Ectodermal cell (in vitro differentiated cells): Measurements from ENCODE around the gene ZBTB7B.

Source experiments
- H3K27ac ChIP-seq: 2 replicates; pipeline ENCODE4 v1.7.0; 2013; ENCODE audit warnings: mild to moderate bottlenecking, low read depth, low read length; ENCODE audit not compliant: insufficient read depth, poor library complexity, severe bottlenecking
- H3K27me3 ChIP-seq: 2 replicates; pipeline ENCODE4 v1.7.0; 2013; ENCODE audit warnings: mild to moderate bottlenecking, low read length; ENCODE audit not compliant: insufficient read depth, control insufficient read depth, poor library complexity, severe bottlenecking
- H3K36me3 ChIP-seq: one replicate; pipeline ENCODE4 v1.7.0; 2013; ENCODE audit warnings: low read length; ENCODE audit not compliant: control insufficient read depth, insufficient read depth
- H3K4me1 ChIP-seq: one replicate; pipeline ENCODE4 v1.7.0; 2013; ENCODE audit warnings: low read length; ENCODE audit not compliant: control insufficient read depth, insufficient read depth
- H3K4me3 ChIP-seq: 2 replicates; pipeline ENCODE4 v1.7.0; 2013; ENCODE audit warnings: low read depth, low read length, control low read depth; ENCODE audit not compliant: insufficient read depth
- H3K9me3 ChIP-seq: 2 replicates; pipeline ENCODE4 v1.7.0; 2013; ENCODE audit warnings: mild to moderate bottlenecking, low read length, moderate library complexity; ENCODE audit not compliant: control insufficient read depth
- WGBS, 2 experiments: methylation state at CpG; one replicate each; pipeline ENCODE4 v1.1.7; 2013; ENCODE audit warnings: missing lambda C conversion rate in 2 of 2; 5-methylcytosine and 5-hydroxymethylcytosine counted together

The ZBTB7B gene

GRCh38 chr1:155030243-155030795 lies 27.7 kb downstream of the ZBTB7B start:
- no peaks in the 10 kb centered on the region for H3K27me3 ChIP-seq
- no peaks in the 10 kb centered on the region for H3K9me3 ChIP-seq
- H3K36me3 ChIP-seq: no peaks in the 10 kb centered on the region
- 92 to 93% methylated on average over 15 of the region's 15 CpGs for WGBS, 2 experiments
- H3K27ac ChIP-seq: no peak overlapping the region
- no peaks in the 10 kb centered on the region for H3K4me1 ChIP-seq
- no peak overlapping the region for H3K4me3 ChIP-seq

- 93 to 94% methylated on average over 11 of the region's 11 CpGs for WGBS, 2 experiments
- Histone ChIP-seq H3K4me3 (no peak overlapping the region), H3K36me3 (no peaks in the 10 kb centered on the region), H3K9me3 (no peaks in the 10 kb centered on the region), H3K27ac (no peak overlapping the region), H3K4me1 (no peaks in the 10 kb centered on the region), H3K27me3 (no peaks in the 10 kb centered on the region)
These were observed 28.3 kb downstream of the ZBTB7B start for GRCh38 chr1:155030899-155031298.

GRCh38 chr1:155032886-155033285 lies 30.3 kb downstream of the ZBTB7B start:
- no peaks in the 10 kb centered on the region for H3K9me3 ChIP-seq
- H3K27me3 ChIP-seq: no peaks in the 10 kb centered on the region
- no peaks in the 10 kb centered on the region for H3K4me1 ChIP-seq
- 92 to 93% methylated on average over 12 of the region's 12 CpGs for WGBS, 2 experiments
- no peak overlapping the region for H3K4me3 ChIP-seq
- H3K27ac ChIP-seq: no peak overlapping the region
- no peaks in the 10 kb centered on the region for H3K36me3 ChIP-seq

GRCh38 chr1:155033524-155033923 lies 30.9 kb downstream of the ZBTB7B start, which contains the start of the genes DCST1 and DCST2:
Gene DCST1, plus strand, starts transcription at chr1:155033824. Its CDS starts 213 bp downstream, at chr1:155034037.
Gene DCST2, minus strand, starts transcription at chr1:155033781. Its CDS starts 80 bp downstream, at chr1:155033701.
- Histone ChIP-seq H3K27me3 (no peaks in the 10 kb centered on the region), H3K36me3 (no peaks in the 10 kb centered on the region), H3K4me3 (no peak within 1 kb of the TSS), H3K9me3 (no peaks in the 10 kb centered on the region), H3K27ac (no peak within 1 kb of the TSS), H3K4me1 (no peaks in the 10 kb centered on the region)
- 93 to 95% methylated on average over 9 of the region's 9 CpGs for WGBS, 2 experiments

- 92 to 93% methylated on average over 20 of the region's 20 CpGs for WGBS, 2 experiments
- no peak overlapping the region for H3K4me3 ChIP-seq
- H3K4me1 ChIP-seq: no peaks in the 10 kb centered on the region
- no peaks in the 10 kb centered on the region for H3K36me3 ChIP-seq
- H3K27me3 ChIP-seq: no peaks in the 10 kb centered on the region
- H3K9me3 ChIP-seq: no peaks in the 10 kb centered on the region
- no peak overlapping the region for H3K27ac ChIP-seq
These were observed 32.0 kb downstream of the ZBTB7B start for GRCh38 chr1:155034318-155035208.

GRCh38 chr1:155035936-155036335 lies 33.3 kb downstream of the ZBTB7B start:
- H3K36me3 ChIP-seq: no peaks in the 10 kb centered on the region
- H3K27ac ChIP-seq: no peak overlapping the region
- WGBS, 2 experiments: 91 to 93% methylated on average over 1 to 2 of the region's 2 CpGs
- no peaks in the 10 kb centered on the region for H3K4me1 ChIP-seq
- H3K4me3 ChIP-seq: no peak overlapping the region
- H3K9me3 ChIP-seq: no peaks in the 10 kb centered on the region
- H3K27me3 ChIP-seq: no peaks in the 10 kb centered on the region

- WGBS, 2 experiments: 90 to 92% methylated on average over 3 of the region's 3 CpGs
- Histone ChIP-seq H3K9me3 (no peaks in the 10 kb centered on the region), H3K4me1 (no peaks in the 10 kb centered on the region), H3K4me3 (no peak overlapping the region), H3K27ac (no peak overlapping the region), H3K27me3 (no peaks in the 10 kb centered on the region), H3K36me3 (no peaks in the 10 kb centered on the region)
These were observed 34.4 kb downstream of the ZBTB7B start for GRCh38 chr1:155037043-155037442.

GRCh38 chr1:155037851-155038441 lies 35.3 kb downstream of the ZBTB7B start:
- no peaks in the 10 kb centered on the region for H3K4me1 ChIP-seq
- no peak overlapping the region for H3K27ac ChIP-seq
- 93 to 94% methylated on average over 6 of the region's 6 CpGs for WGBS, 2 experiments
- no peak overlapping the region for H3K4me3 ChIP-seq
- H3K36me3 ChIP-seq: no peaks in the 10 kb centered on the region
- no peaks in the 10 kb centered on the region for H3K27me3 ChIP-seq
- H3K9me3 ChIP-seq: no peaks in the 10 kb centered on the region

GRCh38 chr1:155038602-155039307 lies 36.2 kb downstream of the ZBTB7B start:
- no peaks in the 10 kb centered on the region for H3K9me3 ChIP-seq
- H3K27me3 ChIP-seq: no peaks in the 10 kb centered on the region
- no peaks in the 10 kb centered on the region for H3K4me1 ChIP-seq
- no peak overlapping the region for H3K27ac ChIP-seq
- no peaks in the 10 kb centered on the region for H3K36me3 ChIP-seq
- WGBS, 2 experiments: 78 to 79% methylated on average over 8 of the region's 8 CpGs
- H3K4me3 ChIP-seq: no peak overlapping the region

- Histone ChIP-seq H3K4me3 (no peak overlapping the region), H3K27ac (no peak overlapping the region), H3K36me3 (no peaks in the 10 kb centered on the region), H3K27me3 (no peaks in the 10 kb centered on the region), H3K9me3 (no peaks in the 10 kb centered on the region), H3K4me1 (peaks cover under 1% of the 10 kb centered on the region)
- 85 to 86% methylated on average over 4 of the region's 4 CpGs for WGBS, 2 experiments
These were observed 36.7 kb downstream of the ZBTB7B start for GRCh38 chr1:155039308-155039669.
